HepG2 (cell line): ENCODE measurements around the gene ANO10. TPM values are rescaled to one million over a fixed set of nuclear protein-coding genes. Genes with fewer than 3 reads are reported as not detected.

Experiments
- ATAC-seq: fragments of 200-7000 bp; cut with Tn5 transposase; 3 replicates; pipeline ENCODE4 v1.9.1; 2020; ENCODE audit warnings: mild to moderate bottlenecking, moderate library complexity
- BruUV-seq: library from RNA; stranded (reverse); fragments of 400-500 nt; replicated peaks from 2 replicates; lab custom pipeline; 2021; lab: Mats Ljungman, UMichigan
- CTCF ChIA-PET: fragments of 300-600 bp; formaldehyde crosslinking; extraction: SDS; loops from one replicate; lab custom pipeline; 2021; ENCODE audit warnings: low total read pairs, inconsistent platforms, low intra/inter-chr PET ratio; lab: Yijun Ruan, JAX
- POLR2A ChIA-PET: fragments of 350-600 bp; sonication (Branson Sonifier 250); formaldehyde crosslinking; loops from one replicate; lab custom pipeline; 2020; ENCODE audit warnings: antibody characterized with exemption, inconsistent platforms; lab: Yijun Ruan, JAX
- DNase-seq: peaks from one replicate; pipeline ENCODE4 v3.0.0-alpha.2; 2015; ENCODE audit warnings: low spot score
- FAIRE-seq: peaks from 3 replicates; lab custom pipeline; 2011; peaks lifted over from hg19 to GRCh38; lab: Jason Lieb, UNC
- H2AFZ ChIP-seq: one replicate; pipeline ENCODE4 v1.6.1; 2011; ENCODE audit warnings: low read length, inconsistent platforms
- H3K27ac ChIP-seq: fragments of 300-600 bp; 3 replicates; pipeline ENCODE4 v1.8.0; 2011; ENCODE audit warnings: mixed run types, mild to moderate bottlenecking, mixed read lengths, low read length, inconsistent platforms; ENCODE audit not compliant: insufficient read depth; ENCODE audit errors: extremely low read length
- H3K27me3 ChIP-seq, 2 experiments: fragments of 200-600 bp in 1 of 2; 2 replicates in 1 of 2; 3 replicates in 1 of 2; pipeline versions ENCODE4 v1.6.0 to v1.8.0; 2011; ENCODE audit warnings: low read length in 2 of 2, mild to moderate bottlenecking in 2 of 2, moderate library complexity in 2 of 2, inconsistent platforms in 1 of 2; ENCODE audit not compliant: insufficient read depth in 2 of 2, control insufficient read depth in 1 of 2
- H3K36me3 ChIP-seq, 2 experiments: fragments of 200-600 bp in 1 of 2; replicated peaks in 1 of 2; 2 replicates in 1 of 2; 3 replicates in 1 of 2; pipeline versions ENCODE4 v1.5.1 to v1.8.0; 2011; ENCODE audit warnings: low read length in 2 of 2, inconsistent platforms in 1 of 2; ENCODE audit not compliant: insufficient read depth in 2 of 2, control insufficient read depth in 1 of 2
- H3K4me1 ChIP-seq: 2 replicates; pipeline ENCODE4 v1.5.1; 2012; ENCODE audit warnings: low read length, inconsistent platforms; ENCODE audit not compliant: insufficient read depth
- H3K4me2 ChIP-seq: 2 replicates; pipeline ENCODE4 v1.6.0; 2011; ENCODE audit warnings: low read depth, low read length, inconsistent platforms
- H3K4me3 ChIP-seq, 3 experiments: fragments of 200-600 bp in 1 of 3; sonication (generic), shearing (Covaris generic) in 1 of 3; replicated peaks in 1 of 3; 2 replicates each; pipeline ENCODE4 v1.5.1; 2011 to 2016; ENCODE audit warnings: low read length in 3 of 3, inconsistent platforms in 2 of 3, low read depth in 2 of 3, mild to moderate bottlenecking in 2 of 3, control low read depth in 1 of 3, mixed read lengths in 1 of 3; ENCODE audit not compliant: insufficient read depth in 1 of 3
- H3K79me2 ChIP-seq: one replicate; pipeline ENCODE4 v1.6.1; 2011; ENCODE audit warnings: low read length, inconsistent platforms; ENCODE audit not compliant: insufficient read depth
- H3K9ac ChIP-seq: 2 replicates; pipeline ENCODE4 v1.6.0; 2011; ENCODE audit warnings: mild to moderate bottlenecking, low read depth, low read length, inconsistent platforms; ENCODE audit not compliant: insufficient read depth
- H3K9me3 ChIP-seq: 2 replicates; pipeline ENCODE4 v1.5.1; 2012; ENCODE audit warnings: mild to moderate bottlenecking, low read length
- H4K20me1 ChIP-seq: 2 replicates; pipeline ENCODE4 v1.6.0; 2011; ENCODE audit warnings: inconsistent platforms, mild to moderate bottlenecking, low read length, moderate library complexity; ENCODE audit not compliant: insufficient read depth
- MAFG ChIP-seq: sonication (generic); formaldehyde crosslinking; IDR thresholded peaks from 2 replicates; pipeline ENCODE4 v1.5.1; 2020; ENCODE audit warnings: mild to moderate bottlenecking, missing genetic modification reagents
- MED13 ChIP-seq: sonication (generic); formaldehyde crosslinking; IDR thresholded peaks from 2 replicates; pipeline ENCODE4 v1.5.0; 2020; ENCODE audit warnings: missing genetic modification reagents
- ZNF225 ChIP-seq: sonication (generic); formaldehyde crosslinking; IDR thresholded peaks from 2 replicates; pipeline ENCODE4 v1.4.0; 2020; ENCODE audit warnings: mild to moderate bottlenecking, missing genetic modification reagents
- ZNF629 ChIP-seq: sonication (generic); formaldehyde crosslinking; conservative IDR thresholded peaks from 2 replicates; pipeline ENCODE4 v1.5.0; 2020; ENCODE audit warnings: missing genetic modification reagents
- WGBS: methylation state at CpG from one replicate; pipeline ENCODE4 v1.1.6; 2017; ENCODE audit warnings: low lambda C conversion rate; 5-methylcytosine and 5-hydroxymethylcytosine counted together
- in situ Hi-C: cut with HindIII; loops from 2 replicates; pipeline ENCODE4 v1.10.0; 2017; ENCODE audit warnings: low pct_unique_long_range_greater_than_20kb; ENCODE audit not compliant: extremely low pct_ligation_motif_present
- intact Hi-C: fragments of 100-400 bp; cut with micrococcal nuclease; formaldehyde crosslinking; loops from one replicate; pipeline ENCODE4 v1.10.0; 2022; ENCODE audit not compliant: unreplicated experiment
- polyA plus RNA-seq, 8 experiments: library from polyadenylated mRNA; depleted of rRNA in 3 of 8; stranded (reverse) in 7 of 8; unstranded in 1 of 8; fragments of >200 nt; fragmentation: Illumina TruSeq in 4 of 8; extraction: Trizol in 4 of 8; gene quantifications; 2 replicates each; pipeline versions ENCODE4 v1.2.1 to v1.2.3, GENCODE V29; 2011 to 2016; ENCODE audit warnings: low read depth in 4 of 8, missing spikeins in 1 of 8, mixed read lengths in 1 of 8; ENCODE audit not compliant: insufficient read depth in 1 of 8
- total RNA-seq, 5 experiments: library from RNA; depleted of rRNA; stranded (reverse); fragments of >200 nt; fragmentation: Illumina TruSeq; extraction: Trizol; gene quantifications; 2 replicates each; pipeline ENCODE4 v1.2.3, GENCODE V29; 2016; ENCODE audit warnings: low read depth in 1 of 5
- TF ChIP-seq, protein P1 (sequence below): sonication (generic); formaldehyde crosslinking; IDR thresholded peaks from 2 replicates; pipeline ENCODE4 v1.4.0; 2020; ENCODE audit warnings: mild to moderate bottlenecking, missing genetic modification reagents
- TF ChIP-seq, protein P2 (sequence below): sonication (generic); formaldehyde crosslinking; IDR thresholded peaks from 2 replicates; pipeline ENCODE4 v1.9.0; 2021; ENCODE audit warnings: missing genetic modification reagents, borderline replicate concordance
- TF ChIP-seq, protein P3 (sequence below): IDR thresholded peaks from 2 replicates; pipeline ENCODE4 v1.6.1; 2016; ENCODE audit warnings: control low read depth

Gene ANO10
- total and polyA plus RNA-seq, 2 of the 13 experiments (the other 11 are each of a cell fraction or from before 2014, with no cell fraction given): 10.4 to 13.1 TPM

DNA sequence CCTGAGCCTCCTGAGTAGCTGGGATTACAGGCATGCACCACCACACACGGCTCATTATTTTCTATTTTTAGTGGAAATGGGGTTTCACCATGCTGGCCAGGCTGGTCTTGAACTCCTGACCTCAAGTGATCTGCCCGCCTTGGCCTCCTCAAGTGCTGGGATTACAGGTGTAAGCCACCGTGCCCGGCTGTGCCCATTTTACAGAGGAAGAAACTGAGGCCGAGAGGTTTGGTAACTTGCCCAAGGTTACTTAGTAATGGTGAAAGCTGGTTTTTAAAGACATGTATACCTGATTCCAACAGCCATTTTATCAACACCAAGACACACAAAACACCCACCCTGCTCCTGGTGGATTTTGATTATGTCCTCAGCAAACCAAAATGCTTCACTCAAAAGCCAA lies 206.7 kb downstream of the ANO10 start:
- in situ Hi-C loops: no loop called here
- POLR2A ChIA-PET: no interaction called here
- TF ChIP-seq, protein P1, sequence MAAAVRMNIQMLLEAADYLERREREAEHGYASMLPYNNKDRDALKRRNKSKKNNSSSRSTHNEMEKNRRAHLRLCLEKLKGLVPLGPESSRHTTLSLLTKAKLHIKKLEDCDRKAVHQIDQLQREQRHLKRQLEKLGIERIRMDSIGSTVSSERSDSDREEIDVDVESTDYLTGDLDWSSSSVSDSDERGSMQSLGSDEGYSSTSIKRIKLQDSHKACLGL: no peak
- TF ChIP-seq ZNF225 (CRISPR knock-in tag): no peak
- TF ChIP-seq, protein P2, sequence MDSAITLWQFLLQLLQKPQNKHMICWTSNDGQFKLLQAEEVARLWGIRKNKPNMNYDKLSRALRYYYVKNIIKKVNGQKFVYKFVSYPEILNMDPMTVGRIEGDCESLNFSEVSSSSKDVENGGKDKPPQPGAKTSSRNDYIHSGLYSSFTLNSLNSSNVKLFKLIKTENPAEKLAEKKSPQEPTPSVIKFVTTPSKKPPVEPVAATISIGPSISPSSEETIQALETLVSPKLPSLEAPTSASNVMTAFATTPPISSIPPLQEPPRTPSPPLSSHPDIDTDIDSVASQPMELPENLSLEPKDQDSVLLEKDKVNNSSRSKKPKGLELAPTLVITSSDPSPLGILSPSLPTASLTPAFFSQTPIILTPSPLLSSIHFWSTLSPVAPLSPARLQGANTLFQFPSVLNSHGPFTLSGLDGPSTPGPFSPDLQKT (CRISPR knock-in tag): no peak
- TF ChIP-seq, protein P3, sequence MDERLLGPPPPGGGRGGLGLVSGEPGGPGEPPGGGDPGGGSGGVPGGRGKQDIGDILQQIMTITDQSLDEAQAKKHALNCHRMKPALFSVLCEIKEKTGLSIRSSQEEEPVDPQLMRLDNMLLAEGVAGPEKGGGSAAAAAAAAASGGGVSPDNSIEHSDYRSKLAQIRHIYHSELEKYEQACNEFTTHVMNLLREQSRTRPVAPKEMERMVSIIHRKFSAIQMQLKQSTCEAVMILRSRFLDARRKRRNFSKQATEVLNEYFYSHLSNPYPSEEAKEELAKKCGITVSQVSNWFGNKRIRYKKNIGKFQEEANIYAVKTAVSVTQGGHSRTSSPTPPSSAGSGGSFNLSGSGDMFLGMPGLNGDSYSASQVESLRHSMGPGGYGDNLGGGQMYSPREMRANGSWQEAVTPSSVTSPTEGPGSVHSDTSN (CRISPR knock-in tag): no peak
- TF ChIP-seq MAFG: no peak
- TF ChIP-seq MED13 (CRISPR knock-in tag): no peak
- TF ChIP-seq ZNF629 (CRISPR knock-in tag): peak; percentile 87

More for the DNA sequence above, 206.7 kb downstream of the ANO10 start:
- H4K20me1 ChIP-seq: no peaks in the 10 kb centered on the region
- H3K4me1 ChIP-seq: peaks cover 30% of the 10 kb centered on the region
- no peak overlapping the region for H2AFZ ChIP-seq
- H3K79me2 ChIP-seq: no peaks in the 10 kb centered on the region
- H3K9ac ChIP-seq: no peak overlapping the region
- 100% methylated on average over 5 of the region's 5 CpGs for WGBS
- ATAC-seq (no peak), FAIRE-seq (no peak), DNase-seq (no peak)
- no peak overlapping the region for H3K4me2 ChIP-seq
- intact Hi-C loops: no loop called here
- H3K27me3 ChIP-seq: no peaks in the 10 kb centered on the region
- H3K36me3 ChIP-seq: no peaks in the 10 kb centered on the region
- no peak overlapping the region for H3K27ac ChIP-seq
- CTCF ChIA-PET: no interaction called here
- BruUV-seq: no TSS peak
- no peaks in the 10 kb centered on the region for H3K9me3 ChIP-seq
- no peak overlapping the region for H3K4me3 ChIP-seq
